ENCODE results near the gene WWOX. TPM values are rescaled to one million over a fixed set of nuclear protein-coding genes. Genes with fewer than 3 reads are reported as not detected.

WWOX gene
- polyA plus RNA-seq, 2 of the 4 experiments (the other 2 are of a cell fraction), result 16.0 to 17.2 TPM

- ATAC-seq, result no peak
- Histone ChIP-seq H3K9me3 (0 out of 3 replicates have a peak, but pooled peaks cover 4% of the 10 kb centered on the region), H3K27ac (no peak overlapping the region), H3K4me1 (peaks cover 8% of the 10 kb centered on the region; the same call in 1 of the 3 replicates), H3K4me2 (no peak overlapping the region), H3K4me3 (no peak overlapping the region)
- DNase-seq (ENCODE audit: low read depth in 1 of 2, low spot score in 1 of 2), result no peak
- no peak for FAIRE-seq
- CTCF ChIA-PET, result interaction anchor here (0.5 kb wide), 1 partner anchor 270 kb away, joined by 6 read pairs; no protein-coding TSS in a partner anchor
- POLR2A ChIA-PET, result no interaction called here
- TF ChIP-seq POLR2AphosphoS2 (conservative IDR thresholded peaks at IDR 0.05; ENCODE audit: low read length), result no peak
- no peak for TF ChIP-seq RNF2 (IDR thresholded peaks at IDR 0.05; ENCODE audit: borderline replicate concordance, low read depth)
- TF ChIP-seq RCOR1 (IDR thresholded peaks at IDR 0.05; ENCODE audit: low read depth, low read length), result no peak
- WGBS (ENCODE audit: missing lambda C conversion rate), result 75% methylated on average over 4 of the region's 4 CpGs
These were observed 80.2 kb downstream of the WWOX start for GRCh38 chr16:78179666-78180065.

- POLR2A ChIA-PET, result no interaction called here
- ATAC-seq (no peak), FAIRE-seq (no peak), DNase-seq (ENCODE audit: low read depth in 1 of 2, low spot score in 1 of 2) (no peak)
- no peak overlapping the region for H3K4me2 ChIP-seq
- TF ChIP-seq HEYL (CRISPR knock-in tag; IDR thresholded peaks at IDR 0.05), result no peak
- no peak for TF ChIP-seq FOSL2 (IDR thresholded peaks at IDR 0.05)
- TF ChIP-seq FOSL2 (CRISPR knock-in tag; IDR thresholded peaks at IDR 0.05), result no peak
- no peak for TF ChIP-seq HOXB13 (CRISPR knock-in tag; IDR thresholded peaks at IDR 0.05; ENCODE audit: low read depth)
- TF ChIP-seq HMGXB4 (CRISPR knock-in tag; IDR thresholded peaks at IDR 0.05; ENCODE audit: borderline replicate concordance), result no peak
- TF ChIP-seq TFCP2L1 (CRISPR knock-in tag; IDR thresholded peaks at IDR 0.05), result no peak
- TF ChIP-seq CBX2 (IDR thresholded peaks at IDR 0.05; ENCODE audit: borderline replicate concordance, low read depth), result no peak
- no peak for TF ChIP-seq FOXS1 (CRISPR knock-in tag; IDR thresholded peaks at IDR 0.05)
- no peak for TF ChIP-seq MAZ (IDR thresholded peaks at IDR 0.05; ENCODE audit: borderline replicate concordance, low read depth, low read length)
- TF ChIP-seq ZC3H11A (IDR thresholded peaks at IDR 0.05), result no peak
- TF ChIP-seq ESRRA (IDR thresholded peaks at IDR 0.05; ENCODE audit: borderline replicate concordance, low read length), result no peak
- no peak for TF ChIP-seq HES2 (IDR thresholded peaks at IDR 0.05)
- no peak overlapping the region for H3K4me3 ChIP-seq
- 0 out of 3 replicates have a peak, but pooled peaks cover 3% of the 10 kb centered on the region for H3K9me3 ChIP-seq
- CTCF ChIA-PET, result interaction anchor here (0.5 to 0.8 kb wide), 3 partner anchors 17 to 1422 kb away, joined by 3 to 6 read pairs (median 4); no protein-coding TSS in a partner anchor
- 89% methylated on average over 4 of the region's 4 CpGs for WGBS (ENCODE audit: missing lambda C conversion rate)
- H3K27ac ChIP-seq, result no peak overlapping the region
- H3K4me1 ChIP-seq, result peaks cover 11% of the 10 kb centered on the region; the same call in 1 of the 3 replicates
These were observed 80.9 kb downstream of the WWOX start for GRCh38 chr16:78180349-78180748.

GRCh38 chr16:78183437-78184237, 84.2 kb downstream of the WWOX start:
- ChIA-PET CTCF (no interaction called here), POLR2A (no interaction called here)
- FAIRE-seq, result no peak
- no peak overlapping the region for H3K27ac ChIP-seq
- no peak overlapping the region for H3K4me3 ChIP-seq
- no peak for ATAC-seq
- 87% methylated on average over 15 of the region's 15 CpGs for WGBS (ENCODE audit: missing lambda C conversion rate)
- DNase-seq (ENCODE audit: low read depth in 1 of 2, low spot score in 1 of 2), result no peak
- H3K4me1 ChIP-seq, result peaks cover 11% of the 10 kb centered on the region; the same call in 1 of the 3 replicates
- H3K4me2 ChIP-seq, result peak overlapping the region; percentile 36
- no peaks in the 10 kb centered on the region for H3K9me3 ChIP-seq
- TF ChIP-seq E2F6 (IDR thresholded peaks at IDR 0.05; ENCODE audit: borderline replicate concordance, low read depth), result no peak
- TF ChIP-seq RAD21 (conservative IDR thresholded peaks at IDR 0.05 in 1 of 2, IDR thresholded peaks at IDR 0.05 in 1 of 2), result no peak
- TF ChIP-seq ELK1 (IDR thresholded peaks at IDR 0.05; ENCODE audit: low read depth, low read length), result no peak
- no peak for TF ChIP-seq FOXS1 (CRISPR knock-in tag; IDR thresholded peaks at IDR 0.05)
- TF ChIP-seq ZC3H11A (IDR thresholded peaks at IDR 0.05), result no peak
